Panc1 (cell line): Measurements from ENCODE around the gene PKMYT1. TPM values are rescaled to one million over a fixed set of nuclear protein-coding genes. Genes with fewer than 3 reads are reported as not detected.

Experiments used
- ATAC-seq: fragments of 200-7000 bp; cut with Tn5 transposase; 2 replicates; pipeline ENCODE4 v1.9.1; 2020; ENCODE audit warnings: mild to moderate bottlenecking, moderate library complexity
- BruUV-seq: library from RNA; stranded (reverse); fragments of 400-500 nt; replicated peaks from 2 replicates; lab custom pipeline; 2021; lab: Mats Ljungman, UMichigan
- CTCF ChIA-PET: fragments of 300-600 bp; sonication (Branson Sonifier 250); formaldehyde crosslinking; loops from one replicate; lab custom pipeline; 2022; ENCODE audit warnings: antibody characterized with exemption; lab: Charles Lee
- POLR2A ChIA-PET: fragments of 300-600 bp; sonication (Branson Sonifier 250); formaldehyde crosslinking; loops from one replicate; lab custom pipeline; 2022; ENCODE audit warnings: antibody characterized with exemption; lab: Charles Lee
- DNase-seq: peaks from one replicate; pipeline ENCODE4 v3.0.0-alpha.2; 2010; ENCODE audit warnings: low read depth, low spot score
- H3K27ac ChIP-seq: 2 replicates; pipeline ENCODE4 v1.5.1; 2011; ENCODE audit warnings: mild to moderate bottlenecking, low read length, inconsistent platforms
- H3K27me3 ChIP-seq: fragments of 200-500 bp; sonication (Bioruptor generic); 2 replicates; pipeline ENCODE4 v1.6.0; 2014; ENCODE audit warnings: low read length, inconsistent platforms; ENCODE audit not compliant: control insufficient read depth, insufficient read depth
- H3K36me3 ChIP-seq: fragments of 200-500 bp; sonication (Bioruptor generic); 2 replicates; pipeline ENCODE4 v1.5.1; 2014; ENCODE audit warnings: inconsistent platforms, mild to moderate bottlenecking, low read length, moderate library complexity; ENCODE audit not compliant: control insufficient read depth, insufficient read depth
- H3K4me1 ChIP-seq: 2 replicates; pipeline ENCODE4 v1.5.1; 2011; ENCODE audit warnings: inconsistent platforms, mild to moderate bottlenecking, low read length, moderate library complexity; ENCODE audit not compliant: control insufficient read depth, insufficient read depth
- H3K4me3 ChIP-seq, 2 experiments: 2 replicates each; pipeline ENCODE4 v1.5.1; 2011 to 2012; ENCODE audit warnings: low read depth in 2 of 2, low read length in 2 of 2, mild to moderate bottlenecking in 2 of 2, inconsistent platforms in 1 of 2, moderate library complexity in 1 of 2
- H3K9me3 ChIP-seq: fragments of 200-500 bp; sonication (Bioruptor generic); 2 replicates; pipeline ENCODE4 v1.5.1; 2014; ENCODE audit warnings: low read depth, mild to moderate bottlenecking, inconsistent platforms, low read length, moderate library complexity; ENCODE audit not compliant: control insufficient read depth, insufficient read depth
- POLR2AphosphoS5 ChIP-seq: IDR thresholded peaks from 2 replicates; pipeline ENCODE4 v1.6.1; 2012; ENCODE audit warnings: mild to moderate bottlenecking, low read depth, low read length, moderate library complexity
- SIN3A ChIP-seq: IDR thresholded peaks from 2 replicates; pipeline ENCODE4 v1.6.1; 2012; ENCODE audit warnings: low read depth, mild to moderate bottlenecking, low read length, moderate library complexity, borderline replicate concordance; ENCODE audit not compliant: insufficient read depth
- TCF7L2 ChIP-seq: IDR thresholded peaks from 2 replicates; pipeline ENCODE4 v1.6.1; 2011; ENCODE audit warnings: mild to moderate bottlenecking, low read depth, low read length, inconsistent platforms
- in situ Hi-C: cut with HindIII; loops from 2 replicates; pipeline ENCODE4 v1.10.0; 2016; ENCODE audit warnings: low sequenced_read_pairs, low pct_unique_long_range_greater_than_20kb
- intact Hi-C: fragments of 100-400 bp; cut with micrococcal nuclease; formaldehyde crosslinking; loops from one replicate; pipeline ENCODE4 v1.10.0; 2022; ENCODE audit not compliant: unreplicated experiment
- total RNA-seq: library from RNA; stranded (reverse); gene quantifications from one replicate; pipeline ENCODE4 v1.2.1, GENCODE V29; 2021; ENCODE audit not compliant: unreplicated experiment
- TF ChIP-seq, protein P1 (sequence below), 2 experiments: IDR thresholded peaks; 2 replicates each; pipeline ENCODE4 v1.6.1; 2011 to 2012; ENCODE audit warnings: low read depth in 2 of 2, control low read depth in 1 of 2, low read length in 1 of 2, mild to moderate bottlenecking in 1 of 2, moderate library complexity in 1 of 2; ENCODE audit not compliant: insufficient read depth in 1 of 2
- TF ChIP-seq, protein P2 (sequence below): fragments of 450-650 bp; IDR thresholded peaks from 2 replicates; pipeline ENCODE4 v1.5.1; 2017; ENCODE audit warnings: mild to moderate bottlenecking

The PKMYT1 gene
- total RNA-seq, 1 experiment from 2014 or later = 105 TPM

DNA sequence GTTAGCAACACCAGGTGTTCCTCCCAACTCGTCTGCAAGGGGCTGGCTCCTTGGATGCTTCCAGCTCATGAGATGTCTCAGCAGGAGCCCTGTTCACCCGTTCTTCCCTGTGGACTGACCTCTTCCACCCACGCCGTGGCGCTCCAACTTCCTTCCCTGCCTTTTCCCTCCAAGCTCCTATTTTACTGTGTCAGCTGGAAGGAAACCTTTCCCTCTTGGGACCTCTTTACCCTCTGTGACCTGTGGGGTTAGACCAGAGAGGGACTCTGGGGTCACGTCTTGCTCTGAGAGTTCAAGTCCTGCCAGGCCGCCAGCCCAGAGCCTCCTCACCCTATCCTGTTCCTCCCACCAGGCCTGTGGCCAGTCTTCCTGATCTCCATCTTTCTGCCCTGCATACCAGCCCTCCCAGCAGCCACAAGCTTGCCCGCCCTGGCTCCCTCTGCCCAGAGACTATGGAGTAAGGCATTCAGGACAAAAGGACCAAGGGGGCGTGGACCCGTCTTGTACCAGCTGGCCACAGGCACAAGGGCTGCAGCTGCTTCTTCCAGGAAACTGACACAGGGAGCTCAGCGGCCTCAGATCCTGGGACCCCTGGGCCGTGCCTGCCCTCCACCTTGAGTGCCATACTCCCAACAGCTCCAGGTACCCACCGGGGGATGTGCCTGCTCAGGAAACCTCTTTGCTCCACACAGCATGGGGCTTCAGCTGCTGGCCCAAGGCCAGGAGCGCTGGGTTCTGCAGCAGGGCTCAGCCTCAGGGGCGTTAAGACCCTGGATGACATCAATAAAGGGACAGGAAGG lies 8.1 kb downstream of the PKMYT1 start:
- no peak for DNase-seq
- CTCF ChIA-PET = no interaction called here
- H3K4me1 ChIP-seq = peaks cover 52% of the 10 kb centered on the region
- in situ Hi-C loops = no loop called here
- POLR2A ChIA-PET = no interaction called here
- no peak for TF ChIP-seq TCF7L2
- peak; percentile 22; the same call in 1 of the 2 replicates for TF ChIP-seq POLR2AphosphoS5
- ATAC-seq = no peak
- H3K4me3 ChIP-seq = no peak overlapping the region
- peak overlapping the region; percentile 71 for H3K27ac ChIP-seq
- no peaks in the 10 kb centered on the region for H3K9me3 ChIP-seq
- no peaks in the 10 kb centered on the region for H3K36me3 ChIP-seq
- intact Hi-C loops = no loop called here
- no peaks in the 10 kb centered on the region for H3K27me3 ChIP-seq
- BruUV-seq = no TSS peak

DNA sequence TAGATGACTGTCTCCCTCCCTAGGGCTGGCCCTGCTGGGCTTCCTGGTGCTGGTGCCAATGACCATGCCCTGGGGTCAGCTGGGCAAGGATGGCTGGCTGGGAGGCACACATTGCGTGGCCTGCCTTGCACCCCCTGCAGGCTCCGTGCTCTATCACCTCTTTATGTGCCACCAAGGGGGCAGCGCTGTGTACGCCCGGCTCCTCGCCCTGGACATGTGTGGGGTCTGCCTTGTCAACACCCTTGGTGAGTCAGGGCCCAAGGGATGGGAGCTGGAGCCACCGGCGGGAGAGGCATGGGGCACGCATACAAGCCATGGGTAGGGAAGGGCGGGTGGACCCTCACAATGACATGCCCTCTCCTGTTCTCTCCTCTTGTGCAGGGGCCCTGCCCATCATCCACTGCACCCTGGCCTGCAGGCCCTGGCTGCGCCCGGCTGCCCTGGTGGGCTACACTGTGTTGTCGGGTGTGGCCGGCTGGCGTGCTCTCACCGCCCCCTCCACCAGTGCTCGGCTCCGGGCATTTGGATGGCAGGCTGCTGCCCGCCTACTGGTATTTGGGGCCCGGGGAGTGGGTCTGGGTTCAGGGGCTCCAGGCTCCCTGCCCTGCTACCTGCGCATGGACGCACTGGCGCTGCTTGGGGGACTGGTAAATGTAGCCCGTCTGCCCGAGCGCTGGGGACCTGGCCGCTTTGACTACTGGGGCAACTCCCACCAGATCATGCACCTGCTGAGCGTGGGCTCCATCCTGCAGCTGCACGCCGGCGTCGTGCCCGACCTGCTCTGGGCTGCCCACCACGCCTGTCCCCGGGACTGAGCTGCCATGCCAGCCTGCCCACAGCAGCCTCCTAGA lies 8.9 kb downstream of the PKMYT1 start:
- DNase-seq (no peak), ATAC-seq (no peak)
- Histone ChIP-seq H3K27ac (peak overlapping the region; percentile 85), H3K4me1 (peaks cover 48% of the 10 kb centered on the region), H3K4me3 (peak overlapping the region; percentile 69 to 70; a peak in 2 of 4 replicates), H3K36me3 (no peaks in the 10 kb centered on the region), H3K27me3 (no peaks in the 10 kb centered on the region), H3K9me3 (no peaks in the 10 kb centered on the region)
- intact Hi-C loops = no loop called here
- in situ Hi-C loops = no loop called here
- TF ChIP-seq, protein P1, sequence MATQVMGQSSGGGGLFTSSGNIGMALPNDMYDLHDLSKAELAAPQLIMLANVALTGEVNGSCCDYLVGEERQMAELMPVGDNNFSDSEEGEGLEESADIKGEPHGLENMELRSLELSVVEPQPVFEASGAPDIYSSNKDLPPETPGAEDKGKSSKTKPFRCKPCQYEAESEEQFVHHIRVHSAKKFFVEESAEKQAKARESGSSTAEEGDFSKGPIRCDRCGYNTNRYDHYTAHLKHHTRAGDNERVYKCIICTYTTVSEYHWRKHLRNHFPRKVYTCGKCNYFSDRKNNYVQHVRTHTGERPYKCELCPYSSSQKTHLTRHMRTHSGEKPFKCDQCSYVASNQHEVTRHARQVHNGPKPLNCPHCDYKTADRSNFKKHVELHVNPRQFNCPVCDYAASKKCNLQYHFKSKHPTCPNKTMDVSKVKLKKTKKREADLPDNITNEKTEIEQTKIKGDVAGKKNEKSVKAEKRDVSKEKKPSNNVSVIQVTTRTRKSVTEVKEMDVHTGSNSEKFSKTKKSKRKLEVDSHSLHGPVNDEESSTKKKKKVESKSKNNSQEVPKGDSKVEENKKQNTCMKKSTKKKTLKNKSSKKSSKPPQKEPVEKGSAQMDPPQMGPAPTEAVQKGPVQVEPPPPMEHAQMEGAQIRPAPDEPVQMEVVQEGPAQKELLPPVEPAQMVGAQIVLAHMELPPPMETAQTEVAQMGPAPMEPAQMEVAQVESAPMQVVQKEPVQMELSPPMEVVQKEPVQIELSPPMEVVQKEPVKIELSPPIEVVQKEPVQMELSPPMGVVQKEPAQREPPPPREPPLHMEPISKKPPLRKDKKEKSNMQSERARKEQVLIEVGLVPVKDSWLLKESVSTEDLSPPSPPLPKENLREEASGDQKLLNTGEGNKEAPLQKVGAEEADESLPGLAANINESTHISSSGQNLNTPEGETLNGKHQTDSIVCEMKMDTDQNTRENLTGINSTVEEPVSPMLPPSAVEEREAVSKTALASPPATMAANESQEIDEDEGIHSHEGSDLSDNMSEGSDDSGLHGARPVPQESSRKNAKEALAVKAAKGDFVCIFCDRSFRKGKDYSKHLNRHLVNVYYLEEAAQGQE (IDR thresholded peaks at IDR 0.05; ENCODE audit: insufficient read depth in 1 of 2, low read depth in 2 of 2, low read length in 1 of 2) = no peak
- TF ChIP-seq SIN3A (no peak), TCF7L2 (no peak), POLR2AphosphoS5 (peak; percentile 24)
- TF ChIP-seq, protein P2, sequence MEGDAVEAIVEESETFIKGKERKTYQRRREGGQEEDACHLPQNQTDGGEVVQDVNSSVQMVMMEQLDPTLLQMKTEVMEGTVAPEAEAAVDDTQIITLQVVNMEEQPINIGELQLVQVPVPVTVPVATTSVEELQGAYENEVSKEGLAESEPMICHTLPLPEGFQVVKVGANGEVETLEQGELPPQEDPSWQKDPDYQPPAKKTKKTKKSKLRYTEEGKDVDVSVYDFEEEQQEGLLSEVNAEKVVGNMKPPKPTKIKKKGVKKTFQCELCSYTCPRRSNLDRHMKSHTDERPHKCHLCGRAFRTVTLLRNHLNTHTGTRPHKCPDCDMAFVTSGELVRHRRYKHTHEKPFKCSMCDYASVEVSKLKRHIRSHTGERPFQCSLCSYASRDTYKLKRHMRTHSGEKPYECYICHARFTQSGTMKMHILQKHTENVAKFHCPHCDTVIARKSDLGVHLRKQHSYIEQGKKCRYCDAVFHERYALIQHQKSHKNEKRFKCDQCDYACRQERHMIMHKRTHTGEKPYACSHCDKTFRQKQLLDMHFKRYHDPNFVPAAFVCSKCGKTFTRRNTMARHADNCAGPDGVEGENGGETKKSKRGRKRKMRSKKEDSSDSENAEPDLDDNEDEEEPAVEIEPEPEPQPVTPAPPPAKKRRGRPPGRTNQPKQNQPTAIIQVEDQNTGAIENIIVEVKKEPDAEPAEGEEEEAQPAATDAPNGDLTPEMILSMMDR = no peak
- ChIA-PET POLR2A (no interaction called here), CTCF (no interaction called here)
- no TSS peak for BruUV-seq
